H1 (cell line): ENCODE results near the gene KCNIP2. TPM values are rescaled to one million over a fixed set of nuclear protein-coding genes. Genes with fewer than 3 reads are reported as not detected.

ENCODE experiments used
- CTCF ChIA-PET: fragments of 300-600 bp; sonication (Branson Sonifier 250); formaldehyde crosslinking; loops from one replicate; lab custom pipeline; 2021; ENCODE audit not compliant: partially characterized antibody; lab: Charles Lee
- POLR2A ChIA-PET: fragments of 300-600 bp; sonication (Branson Sonifier 250); formaldehyde crosslinking; loops from one replicate; lab custom pipeline; 2021; ENCODE audit warnings: inconsistent platforms; ENCODE audit not compliant: partially characterized antibody; lab: Charles Lee
- DNase-seq, 2 experiments: peaks; one replicate each; pipeline versions ENCODE4 v3.0.0 to v3.0.0-alpha.2; 2010 to 2022; ENCODE audit warnings: low spot score in 2 of 2, low read depth in 1 of 2, mixed read lengths in 1 of 2
- FAIRE-seq: peaks from 2 replicates; lab custom pipeline; 2011; peaks lifted over from hg19 to GRCh38; lab: Jason Lieb, UNC
- H2AFZ ChIP-seq: 2 replicates; pipeline ENCODE4 v1.8.1; 2012; ENCODE audit warnings: low read length, inconsistent platforms
- H2AK5ac ChIP-seq: 2 replicates; pipeline ENCODE4 v1.6.1; 2013; ENCODE audit warnings: low read depth, low read length
- H2BK120ac ChIP-seq: replicated peaks from 2 replicates; pipeline ENCODE3; 2013; ENCODE audit warnings: low read depth, low read length, inconsistent platforms
- H2BK12ac ChIP-seq: 2 replicates; pipeline ENCODE4 v1.6.1; 2013; ENCODE audit warnings: low read depth, low read length
- H2BK15ac ChIP-seq: 2 replicates; pipeline ENCODE4 v1.6.1; 2013; ENCODE audit warnings: low read length
- H2BK20ac ChIP-seq: 2 replicates; pipeline ENCODE4 v1.6.1; 2013; ENCODE audit warnings: low read length
- H2BK5ac ChIP-seq: 2 replicates; pipeline ENCODE4 v1.6.1; 2013; ENCODE audit warnings: low read depth, low read length
- H3K14ac ChIP-seq: 2 replicates; pipeline ENCODE4 v1.6.1; 2013; ENCODE audit warnings: inconsistent platforms; ENCODE audit not compliant: insufficient read length
- H3K18ac ChIP-seq: 2 replicates; pipeline ENCODE4 v1.6.1; 2013; ENCODE audit warnings: low read length; ENCODE audit errors: extremely low read depth
- H3K23ac ChIP-seq: 2 replicates; pipeline ENCODE4 v1.6.1; 2013; ENCODE audit warnings: inconsistent platforms; ENCODE audit not compliant: insufficient read length
- H3K23me2 ChIP-seq: 2 replicates; pipeline ENCODE4 v1.6.1; 2013; ENCODE audit warnings: low read depth, low read length
- H3K27ac ChIP-seq: 2 replicates; pipeline ENCODE4 v1.6.1; 2011; ENCODE audit warnings: low read depth, low read length, inconsistent platforms
- H3K27me3 ChIP-seq, 4 experiments: replicated peaks in 1 of 4; 1 replicate in 1 of 4; 2 replicates in 3 of 4; pipeline versions ENCODE4 v1.6.1 to v1.8.1; 2011 to 2013; ENCODE audit warnings: low read length in 3 of 4, mild to moderate bottlenecking in 3 of 4, inconsistent platforms in 2 of 4, mixed read lengths in 2 of 4, moderate library complexity in 1 of 4; ENCODE audit not compliant: control insufficient read depth in 3 of 4, insufficient read depth in 3 of 4; ENCODE audit errors: extremely low read depth in 1 of 4
- H3K36me3 ChIP-seq, 4 experiments: 2 replicates each; pipeline versions ENCODE4 v1.6.1 to v1.8.1; 2011 to 2013; ENCODE audit warnings: mild to moderate bottlenecking in 4 of 4, low read length in 3 of 4, moderate library complexity in 2 of 4, control low read depth in 1 of 4, inconsistent platforms in 1 of 4; ENCODE audit not compliant: insufficient read depth in 4 of 4, control insufficient read depth in 2 of 4
- H3K4ac ChIP-seq: replicated peaks from 2 replicates; pipeline ENCODE3; 2013; ENCODE audit warnings: low read length, low read depth, mixed read lengths, inconsistent platforms; ENCODE audit not compliant: insufficient read length
- H3K4me1 ChIP-seq, 4 experiments: replicated peaks in 1 of 4; 1 replicate in 1 of 4; 2 replicates in 3 of 4; pipeline versions ENCODE4 v1.6.1 to v1.8.1; 2011 to 2013; ENCODE audit warnings: low read length in 3 of 4, inconsistent platforms in 2 of 4, mixed read lengths in 1 of 4; ENCODE audit not compliant: insufficient read depth in 4 of 4, control insufficient read depth in 3 of 4
- H3K4me2 ChIP-seq, 2 experiments: 2 replicates each; pipeline versions ENCODE4 v1.6.1 to v1.8.1; 2011 to 2013; ENCODE audit warnings: low read depth in 2 of 2, low read length in 2 of 2, control low read depth in 1 of 2, inconsistent platforms in 1 of 2, mild to moderate bottlenecking in 1 of 2; ENCODE audit not compliant: insufficient read depth in 1 of 2
- H3K4me3 ChIP-seq, 4 experiments: fragments of 200-600, 300-600 bp in 1 of 4; sonication (generic), shearing (Covaris generic), sonication (Bioruptor Twin) in 1 of 4; 2 replicates each; pipeline versions ENCODE4 v1.5.1 to v1.8.1; 2011 to 2016; ENCODE audit warnings: low read length in 4 of 4, low read depth in 3 of 4, control low read depth in 2 of 4, inconsistent platforms in 2 of 4, mild to moderate bottlenecking in 2 of 4, mixed read lengths in 1 of 4, moderate library complexity in 1 of 4; ENCODE audit not compliant: insufficient read depth in 2 of 4; ENCODE audit errors: extremely low read depth in 1 of 4
- H3K56ac ChIP-seq: replicated peaks from 2 replicates; pipeline ENCODE3; 2013; ENCODE audit warnings: low read depth, mild to moderate bottlenecking, mixed read lengths, low read length, inconsistent platforms; ENCODE audit not compliant: insufficient read length
- H3K79me1 ChIP-seq: 2 replicates; pipeline ENCODE4 v1.6.1; 2013; ENCODE audit warnings: low read depth, low read length, control low read depth
- H3K79me2 ChIP-seq, 2 experiments: 2 replicates each; pipeline versions ENCODE4 v1.6.1 to v1.8.1; 2012 to 2013; ENCODE audit warnings: low read length in 2 of 2, mild to moderate bottlenecking in 2 of 2, inconsistent platforms in 1 of 2; ENCODE audit not compliant: insufficient read depth in 2 of 2, control insufficient read depth in 1 of 2
- H3K9ac ChIP-seq, 4 experiments: replicated peaks in 1 of 4; 1 replicate in 1 of 4; 2 replicates in 3 of 4; pipeline versions ENCODE4 v1.6.1 to v1.8.1; 2011 to 2013; ENCODE audit warnings: low read depth in 3 of 4, low read length in 3 of 4, control low read depth in 2 of 4, mild to moderate bottlenecking in 2 of 4, moderate library complexity in 2 of 4, inconsistent platforms in 1 of 4; ENCODE audit errors: extremely low read depth in 1 of 4
- H3K9me3 ChIP-seq, 2 experiments: 2 replicates each; pipeline versions ENCODE4 v1.6.1 to v1.8.1; 2012 to 2013; ENCODE audit warnings: mild to moderate bottlenecking in 2 of 2, moderate library complexity in 2 of 2, control low read depth in 1 of 2, inconsistent platforms in 1 of 2, low read depth in 1 of 2, low read length in 1 of 2, mixed read lengths in 1 of 2; ENCODE audit not compliant: insufficient read depth in 2 of 2
- H4K20me1 ChIP-seq, 2 experiments: replicated peaks in 1 of 2; 2 replicates each; pipeline versions ENCODE3 to v1.8.1; 2011 to 2013; ENCODE audit warnings: inconsistent platforms in 2 of 2, low read length in 2 of 2, mild to moderate bottlenecking in 1 of 2; ENCODE audit not compliant: insufficient read depth in 2 of 2, control insufficient read depth in 1 of 2
- H4K5ac ChIP-seq: 2 replicates; pipeline ENCODE4 v1.6.1; 2013; ENCODE audit warnings: low read length, low read depth, mixed read lengths, inconsistent platforms; ENCODE audit not compliant: insufficient read length
- H4K8ac ChIP-seq: 2 replicates; pipeline ENCODE4 v1.8.0; 2013; ENCODE audit warnings: mild to moderate bottlenecking, moderate library complexity, low read length, inconsistent platforms; ENCODE audit not compliant: insufficient read depth; ENCODE audit errors: extremely low read depth
- H4K91ac ChIP-seq: replicated peaks from 2 replicates; pipeline ENCODE3; 2013; ENCODE audit warnings: low read length, mixed read lengths, inconsistent platforms; ENCODE audit not compliant: insufficient read length
- ATF2 ChIP-seq: IDR thresholded peaks from 2 replicates; pipeline ENCODE4 v1.6.1; 2012; ENCODE audit warnings: low read length, inconsistent platforms
- BACH1 ChIP-seq: IDR thresholded peaks from 2 replicates; pipeline ENCODE4 v1.6.1; 2012; ENCODE audit warnings: low read length, improper control_type of control experiment
- BRCA1 ChIP-seq: IDR thresholded peaks from 2 replicates; pipeline ENCODE4 v1.6.1; 2012; ENCODE audit warnings: low read depth, low read length, improper control_type of control experiment
- CHD2 ChIP-seq: IDR thresholded peaks from 2 replicates; pipeline ENCODE4 v1.6.1; 2012; ENCODE audit warnings: low read length, improper control_type of control experiment
- GTF2F1 ChIP-seq: IDR thresholded peaks from 2 replicates; pipeline ENCODE4 v1.6.1; 2012; ENCODE audit warnings: low read depth, low read length, improper control_type of control experiment, borderline replicate concordance
- KDM1A ChIP-seq: fragments of 200-600, 300-600 bp; sonication (generic); IDR thresholded peaks from 2 replicates; pipeline ENCODE4 v1.7.1; 2016; ENCODE audit warnings: mild to moderate bottlenecking, low read length, borderline replicate concordance
- KDM4A ChIP-seq: IDR thresholded peaks from one replicate; pipeline ENCODE4 v1.7.1; 2012; ENCODE audit warnings: low read depth, mild to moderate bottlenecking, moderate library complexity, low read length, inconsistent platforms; ENCODE audit not compliant: severe bottlenecking
- POU5F1 ChIP-seq: IDR thresholded peaks from 2 replicates; pipeline ENCODE4 v1.6.1; 2011; ENCODE audit warnings: low read depth, mild to moderate bottlenecking, low read length, moderate library complexity
- SP2 ChIP-seq: IDR thresholded peaks from 2 replicates; pipeline ENCODE4 v1.6.1; 2012; ENCODE audit warnings: mild to moderate bottlenecking, low read length, inconsistent platforms
- SP4 ChIP-seq: IDR thresholded peaks from 2 replicates; pipeline ENCODE4 v1.6.1; 2012; ENCODE audit warnings: low read length, inconsistent platforms
- whole genome bisulfite sequencing, 2 experiments: shearing (Covaris generic) in 1 of 2; methylation state at CpG; one replicate each; pipeline versions ENCODE4 v1.1.6 to v1.1.7; 2013 to 2015; ENCODE audit warnings: low lambda C conversion rate in 2 of 2, mixed read lengths in 2 of 2, inconsistent platforms in 1 of 2, low coverage in 1 of 2, missing lambda C conversion rate in 1 of 2; ENCODE audit not compliant: insufficient replicate concordance in 2 of 2, insufficient coverage in 1 of 2, insufficient read length in 1 of 2; ENCODE audit errors: extremely low coverage in 1 of 2, missing lambda C conversion rate in 1 of 2; 5-methylcytosine and 5-hydroxymethylcytosine counted together
- polyA plus RNA-seq, 7 experiments: library from polyadenylated mRNA; depleted of rRNA in 3 of 7; stranded (reverse) in 5 of 7; unstranded in 2 of 7; fragments of >200 nt in 5 of 7; fragments of 200-250 nt in 2 of 7; gene quantifications; 1 replicate in 5 of 7; 2 replicates in 1 of 7; 4 replicates in 1 of 7; pipeline versions ENCODE4 v1.2.1 to v1.2.3, GENCODE V29; 2011 to 2013; ENCODE audit warnings: missing spikeins in 2 of 7, mixed read lengths in 2 of 7
- total RNA-seq: library from RNA; stranded (reverse); fragmentation: NEBNext Ultra II Directional; extraction: Animal tissue kit (Norgen Biotek cat#: 25700); gene quantifications from 2 replicates; pipeline ENCODE4 v1.2.1, GENCODE V29; 2021

The KCNIP2 gene
- total and polyA plus RNA-seq, 2 of the 8 experiments (the other 6 are each of a cell fraction or from before 2014, with no cell fraction given): 2.7 to 6.0 TPM

GRCh38 chr10:101835362-101835761 is 8.2 kb downstream of the KCNIP2 start:
- Histone ChIP-seq H2AFZ (no peak overlapping the region), H2AK5ac (no peak overlapping the region), H3K23me2 (peaks cover 14% of the 10 kb centered on the region), H2BK12ac (no peak overlapping the region)
- TF ChIP-seq CHD2: no peak
- TF ChIP-seq SP4: no peak
- no peak for TF ChIP-seq ATF2
- no peak for TF ChIP-seq GTF2F1
- no peak for TF ChIP-seq SP2
- no peak for TF ChIP-seq KDM4A
- TF ChIP-seq POU5F1: no peak
- no peak for TF ChIP-seq BACH1
- no peak for TF ChIP-seq BRCA1
- TF ChIP-seq KDM1A: no peak
- TF ChIP-seq, all 59 proteins: peak for 0
- Histone ChIP-seq H3K79me2 (no peaks in the 10 kb centered on the region), H3K23ac (no peak overlapping the region), H3K9ac (no peak overlapping the region), H3K36me3 (no peaks in the 10 kb centered on the region), H3K4ac (no peak overlapping the region), H3K14ac (no peak overlapping the region), H2BK120ac (no peak overlapping the region), H3K4me1 (peaks cover 8 to 24% (median 13%) of the 10 kb centered on the region in 4 experiments), H2BK5ac (no peak overlapping the region), H3K27me3 (no peaks in the 10 kb centered on the region), H3K9me3 (no peaks in the 10 kb centered on the region), H4K20me1 (peaks cover 0 to 14% of the 10 kb centered on the region in 2 experiments), H2BK20ac (no peak overlapping the region), H3K27ac (no peak overlapping the region), H3K4me3 (no peak overlapping the region), H2BK15ac (no peak overlapping the region), H4K5ac (no peak overlapping the region), H3K18ac (no peak overlapping the region), H3K79me1 (0 out of 2 replicates have a peak, but pooled peaks cover 2% of the 10 kb centered on the region), H3K56ac (no peak overlapping the region), H4K91ac (peak overlapping the region; percentile 4), H3K4me2 (no peak overlapping the region), H4K8ac (no peak overlapping the region)
- POLR2A ChIA-PET: interaction anchor here (1.0 to 9.8 kb wide), 2 partner anchors 11 to 18 kb away, joined by 3 to 100 read pairs; partner anchors contain the start of gene OGA
- CTCF ChIA-PET: interaction anchor here (0.6 to 4.0 kb wide), 30 partner anchors 8 to 591 kb away, joined by 3 to 46 read pairs (median 4); partner anchors contain the start of genes KCNIP2 and OGA
- WGBS, 2 experiments: 81% methylated on average over 4 of the region's 4 CpGs; no CpG with 5 or more reads in 1 of the 2 experiments
- DNase-seq (no peak), FAIRE-seq (no peak)
